Vagina (tissue), 2 donors: Measurements from ENCODE around the gene SGF29.

Source experiments
- POLR2A ChIP-seq, 2 donors: fragments of 450-650 bp; IDR thresholded peaks; one replicate each; pipeline ENCODE4 v1.6.1; 2017; ENCODE audit warnings: antibody characterized with exemption in 2 of 2, mild to moderate bottlenecking in 2 of 2, moderate library complexity in 2 of 2
- TF ChIP-seq, protein P1 (sequence below), 3 experiments: fragments of 450-650 bp in 2 of 3; fragments of 200-600 bp in 1 of 3; sonication (generic) in 1 of 3; IDR thresholded peaks; one replicate each; pipeline ENCODE4 v1.5.1; 2017 to 2019; ENCODE audit warnings: antibody characterized with exemption in 3 of 3, mild to moderate bottlenecking in 2 of 3, moderate library complexity in 2 of 3

DNA sequence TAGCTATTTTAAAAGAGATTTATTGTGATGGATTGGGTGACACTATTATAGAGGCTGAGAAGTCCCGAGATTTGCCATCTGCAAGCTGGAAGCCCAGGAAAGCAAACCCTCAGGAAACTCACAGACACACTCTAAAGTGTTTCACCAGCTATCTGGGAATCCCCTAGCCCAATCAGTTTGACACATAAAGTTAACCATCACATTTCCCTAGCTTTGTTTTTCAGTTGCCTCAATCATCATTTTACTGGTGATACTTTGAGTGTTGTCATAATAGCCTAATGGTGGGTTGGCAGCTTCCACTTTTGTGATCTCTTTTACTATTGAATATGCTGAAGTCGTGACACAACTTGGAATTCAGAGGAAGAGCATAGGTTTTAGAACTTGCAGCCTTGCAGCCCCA, 1.8 kb downstream of the SGF29 start:
- TF ChIP-seq POLR2A (IDR thresholded peaks at IDR 0.05), result no peak
- TF ChIP-seq, protein P1, sequence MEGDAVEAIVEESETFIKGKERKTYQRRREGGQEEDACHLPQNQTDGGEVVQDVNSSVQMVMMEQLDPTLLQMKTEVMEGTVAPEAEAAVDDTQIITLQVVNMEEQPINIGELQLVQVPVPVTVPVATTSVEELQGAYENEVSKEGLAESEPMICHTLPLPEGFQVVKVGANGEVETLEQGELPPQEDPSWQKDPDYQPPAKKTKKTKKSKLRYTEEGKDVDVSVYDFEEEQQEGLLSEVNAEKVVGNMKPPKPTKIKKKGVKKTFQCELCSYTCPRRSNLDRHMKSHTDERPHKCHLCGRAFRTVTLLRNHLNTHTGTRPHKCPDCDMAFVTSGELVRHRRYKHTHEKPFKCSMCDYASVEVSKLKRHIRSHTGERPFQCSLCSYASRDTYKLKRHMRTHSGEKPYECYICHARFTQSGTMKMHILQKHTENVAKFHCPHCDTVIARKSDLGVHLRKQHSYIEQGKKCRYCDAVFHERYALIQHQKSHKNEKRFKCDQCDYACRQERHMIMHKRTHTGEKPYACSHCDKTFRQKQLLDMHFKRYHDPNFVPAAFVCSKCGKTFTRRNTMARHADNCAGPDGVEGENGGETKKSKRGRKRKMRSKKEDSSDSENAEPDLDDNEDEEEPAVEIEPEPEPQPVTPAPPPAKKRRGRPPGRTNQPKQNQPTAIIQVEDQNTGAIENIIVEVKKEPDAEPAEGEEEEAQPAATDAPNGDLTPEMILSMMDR (IDR thresholded peaks at IDR 0.05), result no peak
